ENCODE results near the gene CTNNA1.

Gene CTNNA1

GRCh38 chr5:138951986-138952735 lies 198.9 kb downstream of the CTNNA1 start:
- ATAC-seq = no peak

GRCh38 chr5:138952962-138953361 lies 199.7 kb downstream of the CTNNA1 start:
- no peak for ATAC-seq

- ATAC-seq = peak; percentile 36 to 56
These were observed 200.4 kb downstream of the CTNNA1 start for GRCh38 chr5:138953387-138954256.

GRCh38 chr5:138954257-138955012 lies 201.2 kb downstream of the CTNNA1 start:
- no peak for ATAC-seq

GRCh38 chr5:138955013-138955660 lies 201.9 kb downstream of the CTNNA1 start:
- no peak for ATAC-seq

- ATAC-seq = no peak
These were observed 202.6 kb downstream of the CTNNA1 start for GRCh38 chr5:138955671-138956295.

GRCh38 chr5:138956801-138957200 lies 203.6 kb downstream of the CTNNA1 start:
- ATAC-seq = no peak

- ATAC-seq = no peak
These were observed 207.0 kb downstream of the CTNNA1 start for GRCh38 chr5:138960145-138960692.

- no peak for ATAC-seq
These were observed 208.0 kb downstream of the CTNNA1 start for GRCh38 chr5:138961221-138961620.

GRCh38 chr5:138961729-138962128 lies 208.5 kb downstream of the CTNNA1 start:
- no peak for ATAC-seq

- no peak for ATAC-seq
These were observed 209.6 kb downstream of the CTNNA1 start for GRCh38 chr5:138962614-138963370.

- ATAC-seq = no peak
These were observed 210.6 kb downstream of the CTNNA1 start for GRCh38 chr5:138963763-138964371.

- ATAC-seq = no peak
These were observed 211.5 kb downstream of the CTNNA1 start for GRCh38 chr5:138964647-138965201.

- no peak for ATAC-seq
These were observed 212.4 kb downstream of the CTNNA1 start for GRCh38 chr5:138965626-138966025.

- no peak for ATAC-seq
These were observed 213.2 kb downstream of the CTNNA1 start for GRCh38 chr5:138966236-138966985.

- ATAC-seq = no peak
These were observed 214.7 kb downstream of the CTNNA1 start for GRCh38 chr5:138967791-138968448.

GRCh38 chr5:138968601-138969000 lies 215.4 kb downstream of the CTNNA1 start:
- ATAC-seq = no peak

- no peak for ATAC-seq
These were observed 216.2 kb downstream of the CTNNA1 start for GRCh38 chr5:138969323-138970002.
